ENCODE results near the gene CSTB. TPM values are rescaled to one million over a fixed set of nuclear protein-coding genes. Genes with fewer than 3 reads are reported as not detected.
A peak's percentile ranks its signal among the peaks of the same experiment; 100 is the strongest.

Gene CSTB
- polyA plus RNA-seq, 3 donors: 44.0 to 64.3 (median 47.1) TPM

- no peak for DNase-seq (ENCODE audit: low read depth in 3 of 3, low spot score in 2 of 3)
Observed at GRCh38 chr21:43754948-43755781, 20.9 kb downstream of the CSTB start.

DNA sequence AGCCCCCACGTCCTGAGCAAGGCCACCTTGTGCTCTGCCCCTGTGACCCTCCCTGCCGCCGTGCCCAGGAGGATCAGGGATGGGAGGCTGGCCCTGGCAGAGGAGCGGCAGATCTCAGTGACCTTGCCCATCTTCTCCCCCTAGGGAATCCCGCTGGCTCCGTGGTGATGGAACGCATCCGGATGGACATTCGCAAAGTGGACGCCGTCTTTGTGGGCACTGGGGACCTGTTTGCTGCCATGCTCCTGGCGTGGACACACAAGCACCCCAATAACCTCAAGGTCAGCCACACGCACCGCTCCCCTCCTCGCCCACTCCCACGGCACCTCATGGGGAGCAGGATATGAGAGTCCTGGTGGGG lies 22.7 kb downstream of the CSTB start:
- no peak for DNase-seq (ENCODE audit: low read depth in 3 of 3, low spot score in 2 of 3)

- DNase-seq (ENCODE audit: low read depth in 3 of 3, low spot score in 2 of 3): no peak
Observed at GRCh38 chr21:43752758-43753438, 23.2 kb downstream of the CSTB start.

GRCh38 chr21:43751955-43752591 lies 24.0 kb downstream of the CSTB start:
- no peak for DNase-seq (ENCODE audit: low read depth in 3 of 3, low spot score in 2 of 3)

GRCh38 chr21:43750339-43751033 lies 25.6 kb downstream of the CSTB start:
- no peak for DNase-seq (ENCODE audit: low read depth in 3 of 3, low spot score in 2 of 3)

DNA sequence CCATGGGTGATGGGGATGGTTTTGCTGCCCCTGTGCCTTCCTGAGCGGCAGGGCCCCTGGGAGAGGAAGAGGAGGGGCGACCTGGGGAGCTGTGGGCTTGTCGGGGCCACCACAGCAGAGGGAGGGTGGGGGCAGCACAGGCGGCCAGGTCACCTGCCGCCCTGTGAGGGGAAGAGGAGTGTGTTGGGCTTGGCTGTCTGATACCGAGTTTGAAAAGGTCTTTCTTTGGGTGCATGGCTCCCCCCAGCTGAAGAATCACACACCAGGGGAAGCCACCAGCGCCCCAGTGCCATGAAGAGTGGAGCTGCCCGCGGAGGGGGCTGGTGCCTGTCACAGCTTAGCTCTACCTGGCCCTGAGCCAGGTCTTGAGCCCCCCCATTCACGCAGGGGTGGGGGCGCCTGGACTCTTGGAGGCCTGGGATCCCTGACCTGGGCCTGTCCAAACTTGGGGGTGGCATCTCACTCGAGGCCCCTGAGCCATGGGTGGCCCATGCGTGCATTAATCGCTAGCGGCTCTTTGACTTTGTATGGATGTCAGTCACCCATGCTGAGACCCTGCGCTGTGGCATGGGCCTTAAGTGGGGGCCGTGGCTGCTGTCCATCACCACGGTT lies 26.4 kb downstream of the CSTB start:
- DNase-seq (ENCODE audit: low read depth in 3 of 3, low spot score in 2 of 3): no peak

GRCh38 chr21:43748622-43749021 lies 27.5 kb downstream of the CSTB start:
- no peak for DNase-seq (ENCODE audit: low read depth in 3 of 3, low spot score in 2 of 3)

DNA sequence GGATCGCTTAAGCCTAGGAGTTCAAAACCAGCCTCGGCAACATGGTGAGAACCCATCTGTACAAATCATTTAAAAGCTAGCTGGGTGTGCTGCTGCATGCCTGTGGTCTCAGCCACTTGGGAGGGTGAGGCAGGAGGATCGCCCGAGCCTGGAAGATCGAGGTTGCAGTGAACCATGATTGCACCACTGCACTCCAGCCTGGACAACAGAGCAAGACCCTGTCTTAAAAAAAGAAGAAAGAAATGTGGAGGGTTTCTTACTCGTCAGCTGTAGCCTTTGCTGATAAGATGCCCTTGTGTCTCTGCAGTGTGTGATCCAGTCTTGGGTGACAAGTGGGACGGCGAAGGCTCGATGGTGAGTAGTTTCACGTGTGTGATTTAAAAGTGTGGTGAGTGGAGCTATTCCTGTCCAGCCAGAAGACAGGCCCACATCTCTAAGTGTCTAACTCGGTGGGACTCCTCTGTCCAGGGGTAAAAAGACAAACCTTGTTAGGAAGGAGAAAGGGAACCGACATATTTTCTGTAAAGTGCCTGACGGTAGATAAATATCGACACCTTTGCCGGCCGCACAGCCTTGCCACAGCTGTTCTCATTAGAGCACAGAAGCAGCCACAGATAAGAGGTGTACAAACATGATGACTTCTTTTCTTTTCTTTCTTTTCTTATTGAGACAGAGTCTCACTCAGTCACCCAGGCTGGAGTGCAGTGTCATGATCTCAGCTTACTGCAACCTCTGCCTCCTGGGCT lies 30.2 kb downstream of the CSTB start:
- no peak for DNase-seq (ENCODE audit: low read depth in 3 of 3, low spot score in 2 of 3)

DNA sequence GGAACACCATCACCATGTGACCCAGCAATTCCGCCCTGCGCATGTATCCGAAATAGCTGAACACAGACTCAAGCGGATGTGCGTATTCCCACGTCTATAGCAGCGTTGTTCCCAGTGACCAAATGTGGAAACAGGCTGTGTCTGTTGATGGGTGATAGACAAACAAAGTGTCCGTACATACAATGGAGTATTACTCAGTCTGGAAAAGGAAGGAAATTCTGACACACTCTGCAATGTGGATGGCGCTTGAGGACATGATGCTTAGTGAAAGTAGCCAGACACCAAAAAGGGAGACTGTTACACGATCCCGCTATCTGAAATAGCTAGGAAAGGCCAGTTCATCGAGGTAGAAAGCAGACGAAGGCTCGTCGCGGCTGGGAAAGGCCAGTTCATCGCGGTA lies 31.4 kb downstream of the CSTB start:
- no peak for DNase-seq (ENCODE audit: low read depth in 3 of 3, low spot score in 2 of 3)

GRCh38 chr21:43743947-43744346 lies 32.2 kb downstream of the CSTB start:
- no peak for DNase-seq (ENCODE audit: low read depth in 3 of 3, low spot score in 2 of 3)

- no peak for DNase-seq (ENCODE audit: low read depth in 3 of 3, low spot score in 2 of 3)
Observed at GRCh38 chr21:43741423-43742096, 34.5 kb downstream of the CSTB start.

- peak in 1 of 3 donors; percentile 59 for DNase-seq (ENCODE audit: low read depth in 3 of 3, low spot score in 2 of 3)
Observed at GRCh38 chr21:43740497-43741156, 35.5 kb downstream of the CSTB start.

DNA sequence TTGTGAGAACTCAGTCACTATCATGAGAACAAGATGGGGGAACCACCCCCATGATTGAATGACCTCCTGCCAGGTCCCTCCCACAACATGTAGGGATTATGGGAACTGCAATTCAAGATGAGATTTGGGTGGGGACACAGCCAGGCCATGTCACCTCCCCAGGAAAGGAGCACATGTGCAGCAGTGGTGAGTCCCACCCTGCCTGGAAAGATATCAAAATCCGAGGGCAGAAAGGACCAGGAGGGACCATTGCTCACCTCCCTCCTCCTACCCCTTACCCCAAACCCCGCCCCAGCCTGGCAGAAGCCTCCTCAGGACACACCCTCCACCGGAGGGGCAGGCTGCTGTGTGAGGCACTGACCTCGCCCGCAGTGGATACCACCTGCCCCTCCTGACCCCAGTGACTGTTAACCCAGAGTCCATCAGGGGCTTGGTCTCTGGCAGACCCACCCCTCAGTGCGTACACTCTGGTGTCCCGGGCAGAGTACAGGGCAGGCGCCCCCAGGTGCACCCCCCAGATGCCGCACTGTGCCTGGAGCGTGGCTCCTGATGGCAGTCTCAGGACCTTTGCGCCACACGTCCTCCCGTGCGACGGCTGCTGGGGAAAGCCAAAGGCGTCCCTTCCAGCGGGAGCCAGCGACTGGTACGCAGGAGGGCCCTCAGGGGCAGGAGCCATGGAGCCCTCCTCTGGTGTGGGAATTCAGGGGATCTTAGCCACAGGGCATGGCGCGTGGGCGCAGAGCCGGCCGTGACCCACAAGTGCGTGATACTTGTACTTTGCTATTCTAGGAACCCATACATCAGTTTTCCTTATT lies 36.3 kb downstream of the CSTB start:
- DNase-seq (ENCODE audit: low read depth in 3 of 3, low spot score in 2 of 3): no peak

DNA sequence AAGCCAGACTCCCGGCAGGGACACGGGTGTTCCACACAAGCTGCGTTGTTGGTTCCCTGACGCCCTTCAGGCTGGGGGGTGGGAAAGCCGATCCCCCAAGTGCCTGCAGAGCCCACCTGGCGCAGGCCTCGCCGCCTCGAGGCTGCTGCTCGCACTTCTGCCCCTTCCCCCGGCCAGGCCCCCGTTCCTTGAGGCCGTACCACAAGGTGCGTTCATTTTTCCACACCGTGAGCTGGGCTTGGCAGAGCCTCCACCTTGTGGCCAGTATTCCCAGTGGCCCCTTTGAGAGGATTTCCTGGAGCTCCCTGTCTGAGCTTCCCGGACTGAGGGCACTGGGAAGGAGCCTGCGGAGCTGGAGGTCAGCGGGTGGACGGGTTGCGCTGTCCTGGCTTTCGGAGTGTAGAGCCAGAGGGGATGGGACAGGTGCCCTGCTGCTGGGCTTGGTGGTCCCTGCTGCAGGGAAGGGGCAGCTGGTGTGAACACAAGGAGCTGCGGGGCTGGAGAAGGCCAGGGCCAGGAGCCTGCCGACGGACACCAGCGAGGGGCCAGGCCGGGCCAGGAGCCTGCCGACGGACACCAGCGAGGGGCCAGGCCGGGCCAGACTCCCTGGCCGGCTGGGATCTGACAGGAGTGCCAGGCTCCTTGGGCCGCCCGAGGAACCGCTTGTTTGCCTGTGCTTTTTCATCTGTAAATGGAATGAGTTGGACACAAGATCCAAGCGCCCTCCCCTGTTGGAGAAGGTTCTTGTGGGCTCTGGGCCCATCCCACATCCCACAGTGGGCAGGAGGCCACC lies 38.8 kb downstream of the CSTB start:
- no peak for DNase-seq (ENCODE audit: low read depth in 3 of 3, low spot score in 2 of 3)

GRCh38 chr21:43736224-43736883 lies 39.8 kb downstream of the CSTB start:
- no peak for DNase-seq (ENCODE audit: low read depth in 3 of 3, low spot score in 2 of 3)

- DNase-seq (ENCODE audit: low read depth in 3 of 3, low spot score in 2 of 3): no peak
Observed at GRCh38 chr21:43735236-43736091, 40.6 kb downstream of the CSTB start.

Measured in right renal cortex interstitium (tissue), 3 donors.